Naive thymus-derived CD4-positive, alpha-beta T cell (primary cell): ENCODE results near the gene SYCN. TPM values are rescaled to one million over a fixed set of nuclear protein-coding genes. Genes with fewer than 3 reads are reported as not detected.

Source experiments
- ATAC-seq: fragments of 150-1000 bp; cut with Tn5 transposase; 2 replicates; pipeline ENCODE4 v1.10.0; 2021; ENCODE audit warnings: mild to moderate bottlenecking, moderate library complexity
- CTCF ChIA-PET: fragments of 350-600 bp; sonication (Branson Sonifier 250); formaldehyde crosslinking; loops from one replicate; lab custom pipeline; 2021; ENCODE audit warnings: antibody characterized with exemption; lab: Charles Lee
- POLR2A ChIA-PET: fragments of 350-600 bp; sonication (Branson Sonifier 250); formaldehyde crosslinking; loops from one replicate; lab custom pipeline; 2021; ENCODE audit warnings: antibody characterized with exemption, inconsistent platforms; lab: Charles Lee
- DNase-seq, 9 donors: peaks; one replicate each; pipeline versions ENCODE4 v3.0.0 to v3.0.0-alpha.2; 2020 to 2022; ENCODE audit warnings: mixed read lengths in 1 of 9
- H3K27ac ChIP-seq: one replicate; pipeline ENCODE4 v1.7.0; 2013; ENCODE audit warnings: mild to moderate bottlenecking, low read depth, low read length, moderate library complexity
- H3K27me3 ChIP-seq, 2 donors: one replicate each; pipeline ENCODE4 v1.7.0; 2013; ENCODE audit warnings: low read length in 2 of 2, mild to moderate bottlenecking in 2 of 2, moderate library complexity in 2 of 2; ENCODE audit not compliant: control insufficient read depth in 2 of 2, insufficient read depth in 2 of 2
- H3K36me3 ChIP-seq, 3 experiments: 1 replicate in 2 of 3; 2 replicates in 1 of 3; pipeline ENCODE4 v1.7.0; 2013; ENCODE audit warnings: low read length in 3 of 3, mild to moderate bottlenecking in 3 of 3, moderate library complexity in 1 of 3; ENCODE audit not compliant: insufficient read depth in 3 of 3, control insufficient read depth in 2 of 3
- H3K4me1 ChIP-seq, 2 donors: one replicate each; pipeline ENCODE4 v1.7.0; 2013; ENCODE audit warnings: low read length in 2 of 2, mild to moderate bottlenecking in 2 of 2, moderate library complexity in 1 of 2; ENCODE audit not compliant: control insufficient read depth in 2 of 2, insufficient read depth in 2 of 2
- H3K4me3 ChIP-seq: 2 replicates; pipeline ENCODE4 v1.7.0; 2013; ENCODE audit warnings: mild to moderate bottlenecking, low read length
- H3K9me3 ChIP-seq, 3 experiments: 1 replicate in 2 of 3; 2 replicates in 1 of 3; pipeline ENCODE4 v1.7.0; 2013; ENCODE audit warnings: low read length in 3 of 3; ENCODE audit not compliant: control insufficient read depth in 2 of 3
- H3K27ac Mint-ChIP-seq, 9 donors: one replicate each; pipeline ENCODE4 v1.8.0; 2020 to 2022; ENCODE audit warnings: mixed read lengths in 9 of 9, mild to moderate bottlenecking in 8 of 9, moderate library complexity in 5 of 9, inconsistent platforms in 2 of 9
- H3K27me3 Mint-ChIP-seq, 5 donors: one replicate each; pipeline ENCODE4 v1.8.0; 2021 to 2022; ENCODE audit warnings: mixed read lengths in 5 of 5, mild to moderate bottlenecking in 1 of 5
- H3K36me3 Mint-ChIP-seq, 5 donors: one replicate each; pipeline ENCODE4 v1.8.0; 2020 to 2022; ENCODE audit warnings: mixed read lengths in 5 of 5, mild to moderate bottlenecking in 3 of 5, inconsistent platforms in 1 of 5
- H3K4me1 Mint-ChIP-seq, 7 donors: one replicate each; pipeline ENCODE4 v1.8.0; 2020 to 2022; ENCODE audit warnings: mixed read lengths in 7 of 7, mild to moderate bottlenecking in 3 of 7, inconsistent platforms in 1 of 7
- H3K4me3 Mint-ChIP-seq, 10 donors: one replicate each; pipeline ENCODE4 v1.8.0; 2020 to 2022; ENCODE audit warnings: mild to moderate bottlenecking in 10 of 10, mixed read lengths in 10 of 10, moderate library complexity in 6 of 10, inconsistent platforms in 2 of 10
- H3K9me3 Mint-ChIP-seq, 11 donors: one replicate each; pipeline ENCODE4 v1.8.0; 2020 to 2022; ENCODE audit warnings: mixed read lengths in 11 of 11, mild to moderate bottlenecking in 4 of 11, inconsistent platforms in 1 of 11, moderate library complexity in 1 of 11
- intact Hi-C, 2 donors: fragments of 100-400 bp; cut with micrococcal nuclease; formaldehyde crosslinking; loops; one replicate each; pipeline ENCODE4 v1.15.1; 2023
- polyA plus RNA-seq, 2 donors: library from polyadenylated mRNA; unstranded; fragments of 300-500 nt; fragmentation: Illumina TruSeq; gene quantifications; one replicate each; pipeline ENCODE4 v1.2.3, GENCODE V29; 2021
- total RNA-seq, 6 experiments: library from RNA in 5 of 6; stranded (reverse) in 5 of 6; gene quantifications; 1 replicate in 5 of 6; 2 replicates in 1 of 6; pipeline ENCODE4 v1.2.3 and lab custom pipeline; 2021 to 2026

SYCN gene
- total and polyA plus RNA-seq, 7 experiments from 2014 or later: not detected

GRCh38 chr19:39238944-39239343 is 34.9 kb upstream of the SYCN start:
- Mint-ChIP-seq H3K27me3 (peaks cover 0 to 3% (median 0%) of the 10 kb centered on the region in 5 donors), H3K27ac (peak overlapping the region in 6 of 9 donors; percentile 20 to 94 (median 90))

GRCh38 chr19:39238209-39238608 is 34.1 kb upstream of the SYCN start:
- Histone ChIP-seq H3K36me3 (no peaks in the 10 kb centered on the region), H3K4me3 (peak overlapping the region; percentile 50), H3K27ac (peak overlapping the region; percentile 68), H3K27me3 (no peaks in the 10 kb centered on the region), H3K4me1 (peaks cover 16 to 18% of the 10 kb centered on the region in 2 donors), H3K9me3 (no peaks in the 10 kb centered on the region)
- Mint-ChIP-seq H3K27ac (peak overlapping the region; percentile 73 to 95 (median 89)), H3K4me1 (peaks cover 14 to 34% (median 23%) of the 10 kb centered on the region in 7 donors), H3K27me3 (peaks cover 0 to 3% (median 0%) of the 10 kb centered on the region in 5 donors), H3K36me3 (peaks cover 0 to 5% (median 0%) of the 10 kb centered on the region in 5 donors), H3K9me3 (no peaks in the 10 kb centered on the region), H3K4me3 (peak overlapping the region; percentile 59 to 84 (median 78))
- CTCF ChIA-PET: no interaction called here
- POLR2A ChIA-PET: interaction anchor here (0.5 to 2.0 kb wide), 5 partner anchors 12 to 202 kb away, joined by 4 to 6 read pairs (median 4); partner anchors contain the start of genes GMFG and RPS16
- ATAC-seq (no peak), DNase-seq (no peak)
- intact Hi-C loops: no loop called here

More at GRCh38 chr19:39238944-39239343, 34.9 kb upstream of the SYCN start:
- CTCF ChIA-PET: no interaction called here
- peaks cover 0 to 5% (median 0%) of the 10 kb centered on the region in 5 donors for H3K36me3 Mint-ChIP-seq
- Histone ChIP-seq H3K4me3 (no peak overlapping the region), H3K27ac (no peak overlapping the region), H3K27me3 (no peaks in the 10 kb centered on the region), H3K36me3 (no peaks in the 10 kb centered on the region), H3K9me3 (no peaks in the 10 kb centered on the region), H3K4me1 (peaks cover 16 to 18% of the 10 kb centered on the region in 2 donors)
- intact Hi-C loops: no loop called here
- no peak overlapping the region for H3K4me3 Mint-ChIP-seq
- ATAC-seq (no peak), DNase-seq (no peak)
- peaks cover 14 to 34% (median 23%) of the 10 kb centered on the region in 7 donors for H3K4me1 Mint-ChIP-seq
- H3K9me3 Mint-ChIP-seq: no peaks in the 10 kb centered on the region
- POLR2A ChIA-PET: interaction anchor here (1.7 kb wide), 1 partner anchor 197 kb away, joined by 5 read pairs; the partner anchor contains the start of gene RPS16

GRCh38 chr19:39237200-39238184 is 33.4 kb upstream of the SYCN start:
- Histone ChIP-seq H3K4me3 (peak overlapping the region; percentile 50), H3K9me3 (no peaks in the 10 kb centered on the region), H3K27ac (peak overlapping the region; percentile 68), H3K27me3 (no peaks in the 10 kb centered on the region), H3K4me1 (peaks cover 16 to 18% of the 10 kb centered on the region in 2 donors), H3K36me3 (no peaks in the 10 kb centered on the region)
- peak; percentile 72 for ATAC-seq
- CTCF ChIA-PET: no interaction called here
- Mint-ChIP-seq H3K36me3 (peaks cover 0 to 5% (median 0%) of the 10 kb centered on the region in 5 donors), H3K9me3 (no peaks in the 10 kb centered on the region), H3K27ac (peak overlapping the region; percentile 73 to 95 (median 89)), H3K4me3 (peak overlapping the region; percentile 59 to 84 (median 78)), H3K4me1 (peaks cover 14 to 34% (median 23%) of the 10 kb centered on the region in 7 donors), H3K27me3 (peaks cover 0 to 3% (median 0%) of the 10 kb centered on the region in 5 donors)
- intact Hi-C loops: no loop called here
- POLR2A ChIA-PET: interaction anchor here (0.5 to 2.0 kb wide), 6 partner anchors 12 to 203 kb away, joined by 3 to 6 read pairs (median 4); partner anchors contain the start of genes GMFG, RPS16 and ZFP36
- peak in 6 of 9 donors; percentile 12 to 49 (median 20) for DNase-seq

GRCh38 chr19:39236527-39236926 is 32.5 kb upstream of the SYCN start:
- H3K27me3 Mint-ChIP-seq: peaks cover 0 to 5% (median 0%) of the 10 kb centered on the region in 5 donors
- H3K36me3 ChIP-seq: no peaks in the 10 kb centered on the region
- intact Hi-C loops: no loop called here
- POLR2A ChIA-PET: interaction anchor here (0.6 to 2.0 kb wide), 2 partner anchors 99 to 854 kb away, joined by 3 to 6 read pairs; partner anchors contain the start of gene GMFG
- H3K27ac ChIP-seq: no peak overlapping the region
- no peaks in the 10 kb centered on the region for H3K27me3 ChIP-seq
- peak overlapping the region in 7 of 10 donors; percentile 17 to 83 (median 49) for H3K4me3 Mint-ChIP-seq
- H3K4me1 Mint-ChIP-seq: peaks cover 14 to 34% (median 23%) of the 10 kb centered on the region in 7 donors
- H3K36me3 Mint-ChIP-seq: peaks cover 0 to 5% (median 0%) of the 10 kb centered on the region in 5 donors
- CTCF ChIA-PET: interaction anchor here (0.6 kb wide), 1 partner anchor 165 kb away, joined by 3 read pairs; no protein-coding TSS in a partner anchor
- DNase-seq (peak in 1 of 9 donors; percentile 7), ATAC-seq (peak; percentile 60)
- H3K4me3 ChIP-seq: no peak overlapping the region
- H3K4me1 ChIP-seq: peaks cover 16 to 18% of the 10 kb centered on the region in 2 donors
- peak overlapping the region in 4 of 9 donors; percentile 42 to 94 (median 90) for H3K27ac Mint-ChIP-seq
- H3K9me3 Mint-ChIP-seq: no peaks in the 10 kb centered on the region
- no peaks in the 10 kb centered on the region for H3K9me3 ChIP-seq

GRCh38 chr19:39232708-39233107 is 28.6 kb upstream of the SYCN start:
- Histone ChIP-seq H3K9me3 (no peaks in the 10 kb centered on the region), H3K4me1 (peaks cover 11 to 12% of the 10 kb centered on the region in 2 donors), H3K4me3 (no peak overlapping the region), H3K36me3 (no peaks in the 10 kb centered on the region), H3K27me3 (no peaks in the 10 kb centered on the region), H3K27ac (no peak overlapping the region)
- no peak for ATAC-seq
- H3K27me3 Mint-ChIP-seq: peaks cover 0 to 13% (median 0%) of the 10 kb centered on the region in 5 donors
- no peak overlapping the region for H3K27ac Mint-ChIP-seq
- H3K9me3 Mint-ChIP-seq: peaks cover 0 to 3% (median 0%) of the 10 kb centered on the region in 11 donors
- no peak overlapping the region for H3K4me3 Mint-ChIP-seq
- peaks cover 0 to 5% (median 0%) of the 10 kb centered on the region in 5 donors for H3K36me3 Mint-ChIP-seq
- ChIA-PET POLR2A (no interaction called here), CTCF (interaction anchor here (0.6 kb wide), 1 partner anchor 166 kb away, joined by 5 read pairs; no protein-coding TSS in a partner anchor)
- DNase-seq: no peak
- peaks cover 4 to 24% (median 12%) of the 10 kb centered on the region in 7 donors for H3K4me1 Mint-ChIP-seq
- intact Hi-C loops: no loop called here

GRCh38 chr19:39230096-39230764 is 26.2 kb upstream of the SYCN start:
- intact Hi-C loops: no loop called here
- ChIA-PET POLR2A (no interaction called here), CTCF (no interaction called here)
- Histone ChIP-seq H3K4me3 (no peak overlapping the region), H3K27me3 (no peaks in the 10 kb centered on the region), H3K9me3 (no peaks in the 10 kb centered on the region), H3K4me1 (no peaks in the 10 kb centered on the region), H3K36me3 (no peaks in the 10 kb centered on the region), H3K27ac (no peak overlapping the region)
- no peak for ATAC-seq
- peaks cover 0 to 3% (median 0%) of the 10 kb centered on the region in 5 donors for H3K36me3 Mint-ChIP-seq
- no peak for DNase-seq
- H3K9me3 Mint-ChIP-seq: peaks cover 0 to 3% (median 0%) of the 10 kb centered on the region in 11 donors
- H3K27me3 Mint-ChIP-seq: peaks cover 0 to 21% (median 4%) of the 10 kb centered on the region in 5 donors
- no peak overlapping the region for H3K27ac Mint-ChIP-seq
- H3K4me3 Mint-ChIP-seq: no peak overlapping the region
- H3K4me1 Mint-ChIP-seq: peaks cover 0 to 3% (median 0%) of the 10 kb centered on the region in 7 donors
